HL-60 (cell line): ENCODE data around the gene EDIL3.

Experiments
- DNase-seq, 2 experiments: peaks; one replicate each; pipeline ENCODE4 v3.0.0-alpha.2; 2010 to 2020; ENCODE audit warnings: low read depth in 1 of 2, low spot score in 1 of 2
- H3K27ac ChIP-seq: fragments of 250-450 bp; sonication (Bioruptor Pico); replicated peaks from 2 replicates; pipeline ENCODE4 v1.5.1; 2020; ENCODE audit warnings: mild to moderate bottlenecking, moderate library complexity
- H3K27me3 ChIP-seq: fragments of 250-450 bp; sonication (Bioruptor Pico); 2 replicates; pipeline ENCODE4 v1.5.1; 2021; ENCODE audit warnings: mild to moderate bottlenecking, moderate library complexity; ENCODE audit not compliant: insufficient read depth, poor library complexity, severe bottlenecking
- H3K4me3 ChIP-seq: replicated peaks from 2 replicates; pipeline ENCODE4 v1.5.1; 2011; ENCODE audit warnings: mild to moderate bottlenecking, control low read depth, low read length; ENCODE audit not compliant: insufficient read depth
- CTCF ChIP-seq: IDR thresholded peaks from one replicate; pipeline ENCODE4 v1.5.1; 2011; ENCODE audit warnings: low read length, control low read depth, inconsistent platforms; ENCODE audit not compliant: insufficient read depth
- GABPA ChIP-seq: IDR thresholded peaks from 2 replicates; pipeline ENCODE4 v1.6.1; 2012; ENCODE audit warnings: low read depth
- POLR2AphosphoS5 ChIP-seq: IDR thresholded peaks from 2 replicates; pipeline ENCODE4 v1.6.1; 2012; ENCODE audit warnings: low read depth
- SPI1 ChIP-seq: IDR thresholded peaks from 2 replicates; pipeline ENCODE4 v1.6.1; 2012; ENCODE audit warnings: low read depth, mild to moderate bottlenecking, borderline replicate concordance
- TF ChIP-seq, protein P1 (sequence below): IDR thresholded peaks from 2 replicates; pipeline ENCODE4 v1.6.1; 2012; ENCODE audit warnings: low read depth; ENCODE audit not compliant: insufficient replicate concordance

Gene EDIL3

DNA sequence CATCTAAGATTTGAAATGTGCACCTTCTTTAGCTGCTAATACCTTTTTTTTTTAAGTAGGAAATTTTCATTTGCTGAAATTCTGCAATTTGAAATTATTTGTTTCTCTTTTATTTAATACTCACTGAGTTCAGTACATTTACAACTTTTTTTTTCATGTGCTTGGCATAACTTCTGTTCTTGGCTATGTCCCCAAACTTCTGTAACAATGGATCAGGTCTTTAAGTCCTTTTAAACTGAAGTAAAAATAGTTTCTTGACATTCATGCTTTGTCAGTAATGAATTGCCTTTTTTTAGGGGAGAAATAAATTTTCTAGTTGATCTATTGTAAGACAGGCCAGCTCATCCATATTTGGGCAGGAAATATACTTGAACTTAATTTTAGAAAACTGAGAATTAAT, 41.5 kb downstream of the EDIL3 start:
- H3K27ac ChIP-seq, result no peak overlapping the region
- no peak for DNase-seq
- no peak overlapping the region for H3K4me3 ChIP-seq
- no peak for TF ChIP-seq POLR2AphosphoS5
- TF ChIP-seq CTCF, result no peak
- TF ChIP-seq, protein P1, sequence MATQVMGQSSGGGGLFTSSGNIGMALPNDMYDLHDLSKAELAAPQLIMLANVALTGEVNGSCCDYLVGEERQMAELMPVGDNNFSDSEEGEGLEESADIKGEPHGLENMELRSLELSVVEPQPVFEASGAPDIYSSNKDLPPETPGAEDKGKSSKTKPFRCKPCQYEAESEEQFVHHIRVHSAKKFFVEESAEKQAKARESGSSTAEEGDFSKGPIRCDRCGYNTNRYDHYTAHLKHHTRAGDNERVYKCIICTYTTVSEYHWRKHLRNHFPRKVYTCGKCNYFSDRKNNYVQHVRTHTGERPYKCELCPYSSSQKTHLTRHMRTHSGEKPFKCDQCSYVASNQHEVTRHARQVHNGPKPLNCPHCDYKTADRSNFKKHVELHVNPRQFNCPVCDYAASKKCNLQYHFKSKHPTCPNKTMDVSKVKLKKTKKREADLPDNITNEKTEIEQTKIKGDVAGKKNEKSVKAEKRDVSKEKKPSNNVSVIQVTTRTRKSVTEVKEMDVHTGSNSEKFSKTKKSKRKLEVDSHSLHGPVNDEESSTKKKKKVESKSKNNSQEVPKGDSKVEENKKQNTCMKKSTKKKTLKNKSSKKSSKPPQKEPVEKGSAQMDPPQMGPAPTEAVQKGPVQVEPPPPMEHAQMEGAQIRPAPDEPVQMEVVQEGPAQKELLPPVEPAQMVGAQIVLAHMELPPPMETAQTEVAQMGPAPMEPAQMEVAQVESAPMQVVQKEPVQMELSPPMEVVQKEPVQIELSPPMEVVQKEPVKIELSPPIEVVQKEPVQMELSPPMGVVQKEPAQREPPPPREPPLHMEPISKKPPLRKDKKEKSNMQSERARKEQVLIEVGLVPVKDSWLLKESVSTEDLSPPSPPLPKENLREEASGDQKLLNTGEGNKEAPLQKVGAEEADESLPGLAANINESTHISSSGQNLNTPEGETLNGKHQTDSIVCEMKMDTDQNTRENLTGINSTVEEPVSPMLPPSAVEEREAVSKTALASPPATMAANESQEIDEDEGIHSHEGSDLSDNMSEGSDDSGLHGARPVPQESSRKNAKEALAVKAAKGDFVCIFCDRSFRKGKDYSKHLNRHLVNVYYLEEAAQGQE, result no peak
- TF ChIP-seq GABPA, result no peak
- no peak for TF ChIP-seq SPI1
- no peaks in the 10 kb centered on the region for H3K27me3 ChIP-seq

- Histone ChIP-seq H3K27me3 (no peaks in the 10 kb centered on the region), H3K4me3 (no peak overlapping the region), H3K27ac (no peak overlapping the region)
- TF ChIP-seq, protein P1, result no peak
- TF ChIP-seq GABPA (no peak), SPI1 (no peak), POLR2AphosphoS5 (no peak), CTCF (no peak)
- DNase-seq, result no peak
Observed at GRCh38 chr5:84332106-84332505, 52.6 kb downstream of the EDIL3 start.

DNA sequence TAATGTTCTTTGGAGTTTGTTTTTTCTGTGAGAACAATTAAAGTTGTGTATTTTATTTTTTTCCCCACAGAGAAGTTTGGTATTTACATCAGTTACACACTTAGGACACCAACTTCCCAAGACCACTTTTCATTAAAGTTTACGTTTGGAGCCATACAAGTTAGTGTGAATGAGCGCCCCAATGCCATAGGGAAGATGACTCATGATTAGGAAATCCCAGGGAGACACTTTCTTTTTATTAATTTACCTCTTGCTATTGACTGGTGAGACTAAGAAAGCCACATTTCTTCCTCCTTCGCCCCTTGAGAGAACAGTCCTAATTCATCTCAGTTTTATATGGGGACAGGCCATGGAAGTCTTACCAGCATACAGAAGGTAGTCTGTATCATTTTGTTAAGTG, 57.1 kb downstream of the EDIL3 start:
- Histone ChIP-seq H3K27ac (no peak overlapping the region), H3K27me3 (no peaks in the 10 kb centered on the region), H3K4me3 (no peak overlapping the region)
- TF ChIP-seq SPI1, result no peak
- TF ChIP-seq GABPA, result no peak
- TF ChIP-seq, protein P1, result no peak
- no peak for TF ChIP-seq POLR2AphosphoS5
- no peak for TF ChIP-seq CTCF
- DNase-seq, result no peak
